Measurements from ENCODE around the gene PTPRD. TPM values are rescaled to one million over a fixed set of nuclear protein-coding genes. Genes with fewer than 3 reads are reported as not detected.

PTPRD gene
- total RNA-seq, 4 donors from 2014 or later: 85.8 to 169 (median 135) TPM

DNA sequence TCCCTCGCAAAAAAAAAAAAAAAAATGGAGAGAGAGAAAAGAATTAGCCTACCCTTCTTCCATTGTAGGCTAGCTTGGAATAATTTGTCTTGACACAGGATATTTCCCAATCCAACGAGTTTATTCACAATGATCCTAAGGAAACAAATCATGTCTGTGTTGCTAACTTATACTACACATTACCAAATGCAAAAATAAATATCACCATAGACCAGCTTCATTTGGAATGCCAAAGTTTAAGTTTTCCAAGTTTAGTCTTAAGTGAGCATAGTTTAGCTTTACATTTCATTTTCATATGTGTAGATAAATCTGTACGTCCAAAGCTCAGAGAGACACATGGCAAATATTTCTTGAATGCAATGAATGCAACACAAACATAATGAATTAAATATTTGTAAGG, 1707.1 kb downstream of the PTPRD start:
- no peak overlapping the region for H3K27ac ChIP-seq
- H3K4me3 ChIP-seq: no peak overlapping the region
- no peaks in the 10 kb centered on the region for H3K9me3 ChIP-seq
- H3K27me3 ChIP-seq: no peaks in the 10 kb centered on the region
- TF ChIP-seq POLR2A (IDR thresholded peaks at IDR 0.05): no peak
- TF ChIP-seq, protein P1, sequence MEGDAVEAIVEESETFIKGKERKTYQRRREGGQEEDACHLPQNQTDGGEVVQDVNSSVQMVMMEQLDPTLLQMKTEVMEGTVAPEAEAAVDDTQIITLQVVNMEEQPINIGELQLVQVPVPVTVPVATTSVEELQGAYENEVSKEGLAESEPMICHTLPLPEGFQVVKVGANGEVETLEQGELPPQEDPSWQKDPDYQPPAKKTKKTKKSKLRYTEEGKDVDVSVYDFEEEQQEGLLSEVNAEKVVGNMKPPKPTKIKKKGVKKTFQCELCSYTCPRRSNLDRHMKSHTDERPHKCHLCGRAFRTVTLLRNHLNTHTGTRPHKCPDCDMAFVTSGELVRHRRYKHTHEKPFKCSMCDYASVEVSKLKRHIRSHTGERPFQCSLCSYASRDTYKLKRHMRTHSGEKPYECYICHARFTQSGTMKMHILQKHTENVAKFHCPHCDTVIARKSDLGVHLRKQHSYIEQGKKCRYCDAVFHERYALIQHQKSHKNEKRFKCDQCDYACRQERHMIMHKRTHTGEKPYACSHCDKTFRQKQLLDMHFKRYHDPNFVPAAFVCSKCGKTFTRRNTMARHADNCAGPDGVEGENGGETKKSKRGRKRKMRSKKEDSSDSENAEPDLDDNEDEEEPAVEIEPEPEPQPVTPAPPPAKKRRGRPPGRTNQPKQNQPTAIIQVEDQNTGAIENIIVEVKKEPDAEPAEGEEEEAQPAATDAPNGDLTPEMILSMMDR (IDR thresholded peaks at IDR 0.05): no peak
- no peaks in the 10 kb centered on the region for H3K4me1 ChIP-seq
- H3K36me3 ChIP-seq: no peaks in the 10 kb centered on the region
- DNase-seq: no peak

DNA sequence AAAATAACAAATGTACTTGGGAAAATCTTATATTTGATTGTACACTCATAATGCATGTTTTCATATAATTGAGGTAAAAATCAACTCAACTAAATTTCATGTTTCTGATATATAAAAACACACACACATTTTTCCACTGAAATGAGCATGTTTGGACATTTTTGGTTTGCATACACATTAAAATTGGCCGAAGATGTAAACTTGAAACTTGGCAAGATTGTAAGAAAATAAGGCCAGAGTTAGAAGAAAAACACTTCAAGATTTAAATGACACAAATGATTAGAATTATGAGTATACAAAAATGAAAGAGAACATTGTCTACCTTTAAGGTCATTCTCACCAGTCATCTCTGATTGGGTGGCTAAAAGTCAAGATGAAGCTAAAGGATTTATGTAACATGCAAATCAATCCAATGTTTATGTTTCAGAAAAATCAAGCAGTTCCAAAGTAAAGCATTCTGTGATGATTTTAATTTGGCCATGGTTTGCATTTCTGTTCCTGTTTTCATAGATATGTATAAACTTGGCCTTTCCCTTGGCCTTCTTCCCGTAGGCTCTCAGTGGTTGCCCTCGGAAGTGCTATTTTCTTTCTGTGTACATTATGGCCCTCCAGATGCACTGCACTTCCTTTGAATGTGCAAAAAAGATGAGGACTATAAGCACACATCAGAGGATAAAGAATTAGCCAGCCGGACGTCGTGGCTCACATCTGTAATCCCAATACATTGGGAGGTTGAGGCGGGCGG, 1707.9 kb downstream of the PTPRD start:
- Histone ChIP-seq H3K36me3 (no peaks in the 10 kb centered on the region), H3K27ac (no peak overlapping the region), H3K27me3 (no peaks in the 10 kb centered on the region), H3K4me1 (no peaks in the 10 kb centered on the region), H3K4me3 (no peak overlapping the region), H3K9me3 (no peaks in the 10 kb centered on the region)
- TF ChIP-seq, protein P1 (IDR thresholded peaks at IDR 0.05): no peak
- no peak for TF ChIP-seq POLR2A (IDR thresholded peaks at IDR 0.05)
- no peak for DNase-seq

DNA sequence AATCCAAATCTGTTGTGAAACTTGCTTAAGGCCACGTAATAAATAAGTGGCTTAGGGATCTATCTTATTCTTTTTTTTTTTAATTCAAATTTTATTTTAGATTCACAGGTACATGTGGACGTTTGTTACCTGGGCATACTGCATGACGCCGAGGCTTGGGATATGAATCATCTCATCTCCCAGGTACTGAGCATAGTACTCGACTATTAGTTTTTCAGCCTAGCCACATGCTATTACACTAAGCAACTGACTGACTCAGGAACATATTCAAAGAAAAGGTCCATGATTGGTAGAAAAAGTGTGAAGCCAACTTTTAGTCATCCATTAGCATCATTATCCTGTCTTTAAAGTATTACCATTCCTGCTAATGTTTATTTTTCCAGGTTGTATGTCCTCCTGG, 1709.7 kb downstream of the PTPRD start:
- H3K4me3 ChIP-seq: no peak overlapping the region
- TF ChIP-seq POLR2A (IDR thresholded peaks at IDR 0.05): no peak
- TF ChIP-seq, protein P1 (IDR thresholded peaks at IDR 0.05): no peak
- no peaks in the 10 kb centered on the region for H3K9me3 ChIP-seq
- H3K27ac ChIP-seq: no peak overlapping the region
- H3K36me3 ChIP-seq: no peaks in the 10 kb centered on the region
- no peaks in the 10 kb centered on the region for H3K4me1 ChIP-seq
- no peaks in the 10 kb centered on the region for H3K27me3 ChIP-seq
- no peak for DNase-seq

DNA sequence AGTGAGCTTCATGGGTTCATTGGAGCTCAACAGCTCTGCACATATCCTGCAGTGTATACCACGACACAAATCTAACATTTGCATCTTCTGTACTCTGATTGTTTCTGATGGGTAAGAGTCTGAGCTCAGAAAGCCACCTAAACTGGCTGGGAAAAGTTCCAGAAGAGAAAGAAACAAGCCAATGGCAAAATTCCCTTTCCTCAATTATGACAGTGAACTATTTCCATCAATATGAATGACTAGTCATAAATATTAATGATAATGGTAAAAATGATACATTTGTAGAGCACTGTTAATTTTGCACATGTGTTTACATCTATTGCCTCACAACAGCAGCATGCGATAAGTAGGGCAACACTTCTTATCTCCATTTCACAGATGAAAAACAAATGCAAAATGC, 1711.7 kb downstream of the PTPRD start:
- H3K36me3 ChIP-seq: no peaks in the 10 kb centered on the region
- H3K27me3 ChIP-seq: no peaks in the 10 kb centered on the region
- no peak overlapping the region for H3K4me3 ChIP-seq
- H3K27ac ChIP-seq: no peak overlapping the region
- no peaks in the 10 kb centered on the region for H3K4me1 ChIP-seq
- TF ChIP-seq, protein P1 (IDR thresholded peaks at IDR 0.05): no peak
- no peak for TF ChIP-seq POLR2A (IDR thresholded peaks at IDR 0.05)
- no peak for DNase-seq
- H3K9me3 ChIP-seq: no peaks in the 10 kb centered on the region

DNA sequence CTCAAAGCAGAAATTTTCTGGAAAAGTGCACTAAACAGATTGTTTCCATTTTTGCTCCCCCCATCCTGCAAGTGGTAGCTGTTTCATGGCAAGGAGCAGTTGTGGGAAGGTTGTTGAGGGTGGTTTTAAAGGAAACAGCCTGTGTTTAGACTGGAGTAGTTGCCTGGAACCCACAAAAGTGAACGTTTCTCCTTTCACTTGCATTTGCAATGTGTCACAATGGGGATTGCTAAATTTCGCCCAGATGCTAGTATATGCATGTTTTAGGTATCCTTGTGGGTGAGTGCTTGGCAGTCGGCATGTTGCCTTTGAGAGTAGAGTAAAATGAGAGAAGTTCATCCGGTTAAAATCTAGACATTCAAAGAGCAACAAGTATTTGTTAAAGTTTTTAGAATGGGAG, 1713.3 kb downstream of the PTPRD start:
- Histone ChIP-seq H3K36me3 (no peaks in the 10 kb centered on the region), H3K27ac (no peak overlapping the region), H3K27me3 (no peaks in the 10 kb centered on the region), H3K4me3 (no peak overlapping the region), H3K9me3 (no peaks in the 10 kb centered on the region), H3K4me1 (no peaks in the 10 kb centered on the region)
- TF ChIP-seq POLR2A (IDR thresholded peaks at IDR 0.05): no peak
- TF ChIP-seq, protein P1 (IDR thresholded peaks at IDR 0.05): no peak
- DNase-seq: no peak

Data from Peyer's patch (tissue), 4 donors.